ENCODE measurements around the gene SIDT2. TPM values are rescaled to one million over a fixed set of nuclear protein-coding genes. Genes with fewer than 3 reads are reported as not detected.

Gene SIDT2
- polyA plus RNA-seq, 1 donor from 2014 or later: 11.1 TPM

DNA sequence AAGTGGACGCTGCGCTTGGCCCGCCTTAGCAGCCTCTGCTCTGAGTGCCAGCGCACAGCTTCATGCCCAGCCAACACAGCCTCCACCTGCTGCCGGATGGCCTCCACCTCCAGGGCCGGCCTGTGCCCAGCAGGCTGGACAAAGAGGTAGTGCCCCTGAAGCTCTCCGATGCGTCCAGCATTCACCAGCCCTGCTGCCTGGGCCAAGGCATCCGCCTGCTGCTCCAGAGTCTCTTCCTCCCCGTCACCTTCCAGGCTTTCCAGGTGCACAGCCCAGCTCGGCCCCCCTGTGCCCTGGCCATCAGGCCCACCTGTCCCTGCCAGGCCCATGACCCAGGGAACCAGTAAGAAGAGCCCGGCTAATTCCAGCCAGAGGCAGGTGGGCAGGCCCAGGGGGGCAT lies 50.9 kb downstream of the SIDT2 start:
- Histone ChIP-seq H3K27ac (ENCODE audit: low read length) (no peak overlapping the region), H3K27me3 (ENCODE audit: insufficient read depth, low read depth, low read length) (no peaks in the 10 kb centered on the region), H3K9me3 (ENCODE audit: low read length) (no peaks in the 10 kb centered on the region), H3K4me3 (ENCODE audit: low read length) (no peak overlapping the region), H4K20me1 (ENCODE audit: insufficient read depth) (no peaks in the 10 kb centered on the region), H3F3A (ENCODE audit: insufficient read depth, low read length, poor library complexity, severe bottlenecking) (no peaks in the 10 kb centered on the region), H3K9ac (ENCODE audit: low read length) (no peak overlapping the region), H3K79me2 (replicated peaks; ENCODE audit: insufficient read depth, low read length) (peaks cover 37% of the 10 kb centered on the region), H3K4me2 (ENCODE audit: low read length) (no peak overlapping the region), H3K36me3 (ENCODE audit: insufficient read depth, low read length) (no peaks in the 10 kb centered on the region), H3K9me2 (ENCODE audit: insufficient read depth, low read length) (no peaks in the 10 kb centered on the region), H2AFZ (ENCODE audit: low read depth, low read length) (no peak overlapping the region)
- TF ChIP-seq POLR2AphosphoS5 (IDR thresholded peaks at IDR 0.05) (no peak), RAD21 (conservative IDR thresholded peaks at IDR 0.05) (no peak), MXI1 (conservative IDR thresholded peaks at IDR 0.05; ENCODE audit: poor library complexity, severe bottlenecking) (no peak), EZH2 (IDR thresholded peaks at IDR 0.05; ENCODE audit: borderline replicate concordance, insufficient read depth, low read length, poor library complexity, severe bottlenecking) (no peak), TAF1 (IDR thresholded peaks at IDR 0.05; ENCODE audit: low read depth) (no peak), SMC3 (conservative IDR thresholded peaks at IDR 0.05; ENCODE audit: poor library complexity) (no peak), CTCF (IDR thresholded peaks at IDR 0.05; ENCODE audit: poor library complexity, severe bottlenecking) (no peak)
- TF ChIP-seq, protein P1, sequence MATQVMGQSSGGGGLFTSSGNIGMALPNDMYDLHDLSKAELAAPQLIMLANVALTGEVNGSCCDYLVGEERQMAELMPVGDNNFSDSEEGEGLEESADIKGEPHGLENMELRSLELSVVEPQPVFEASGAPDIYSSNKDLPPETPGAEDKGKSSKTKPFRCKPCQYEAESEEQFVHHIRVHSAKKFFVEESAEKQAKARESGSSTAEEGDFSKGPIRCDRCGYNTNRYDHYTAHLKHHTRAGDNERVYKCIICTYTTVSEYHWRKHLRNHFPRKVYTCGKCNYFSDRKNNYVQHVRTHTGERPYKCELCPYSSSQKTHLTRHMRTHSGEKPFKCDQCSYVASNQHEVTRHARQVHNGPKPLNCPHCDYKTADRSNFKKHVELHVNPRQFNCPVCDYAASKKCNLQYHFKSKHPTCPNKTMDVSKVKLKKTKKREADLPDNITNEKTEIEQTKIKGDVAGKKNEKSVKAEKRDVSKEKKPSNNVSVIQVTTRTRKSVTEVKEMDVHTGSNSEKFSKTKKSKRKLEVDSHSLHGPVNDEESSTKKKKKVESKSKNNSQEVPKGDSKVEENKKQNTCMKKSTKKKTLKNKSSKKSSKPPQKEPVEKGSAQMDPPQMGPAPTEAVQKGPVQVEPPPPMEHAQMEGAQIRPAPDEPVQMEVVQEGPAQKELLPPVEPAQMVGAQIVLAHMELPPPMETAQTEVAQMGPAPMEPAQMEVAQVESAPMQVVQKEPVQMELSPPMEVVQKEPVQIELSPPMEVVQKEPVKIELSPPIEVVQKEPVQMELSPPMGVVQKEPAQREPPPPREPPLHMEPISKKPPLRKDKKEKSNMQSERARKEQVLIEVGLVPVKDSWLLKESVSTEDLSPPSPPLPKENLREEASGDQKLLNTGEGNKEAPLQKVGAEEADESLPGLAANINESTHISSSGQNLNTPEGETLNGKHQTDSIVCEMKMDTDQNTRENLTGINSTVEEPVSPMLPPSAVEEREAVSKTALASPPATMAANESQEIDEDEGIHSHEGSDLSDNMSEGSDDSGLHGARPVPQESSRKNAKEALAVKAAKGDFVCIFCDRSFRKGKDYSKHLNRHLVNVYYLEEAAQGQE (IDR thresholded peaks at IDR 0.05; ENCODE audit: borderline replicate concordance): no peak

- Histone ChIP-seq H3K4me3 (ENCODE audit: low read length) (peak overlapping the region; percentile 95), H3K27me3 (ENCODE audit: insufficient read depth, low read depth, low read length) (no peaks in the 10 kb centered on the region), H2AFZ (ENCODE audit: low read depth, low read length) (no peak overlapping the region), H3K4me2 (ENCODE audit: low read length) (no peak overlapping the region), H3K36me3 (ENCODE audit: insufficient read depth, low read length) (no peaks in the 10 kb centered on the region), H4K20me1 (ENCODE audit: insufficient read depth) (no peaks in the 10 kb centered on the region), H3F3A (ENCODE audit: insufficient read depth, low read length, poor library complexity, severe bottlenecking) (no peaks in the 10 kb centered on the region), H3K9me2 (ENCODE audit: insufficient read depth, low read length) (no peaks in the 10 kb centered on the region), H3K9ac (ENCODE audit: low read length) (no peak overlapping the region), H3K9me3 (ENCODE audit: low read length) (no peaks in the 10 kb centered on the region), H3K27ac (ENCODE audit: low read length) (no peak overlapping the region), H3K79me2 (replicated peaks; ENCODE audit: insufficient read depth, low read length) (peaks cover 42% of the 10 kb centered on the region)
- TF ChIP-seq SMC3 (conservative IDR thresholded peaks at IDR 0.05; ENCODE audit: poor library complexity) (no peak), TAF1 (IDR thresholded peaks at IDR 0.05; ENCODE audit: low read depth) (no peak), CTCF (IDR thresholded peaks at IDR 0.05; ENCODE audit: poor library complexity, severe bottlenecking) (no peak), EZH2 (IDR thresholded peaks at IDR 0.05; ENCODE audit: borderline replicate concordance, insufficient read depth, low read length, poor library complexity, severe bottlenecking) (no peak), POLR2AphosphoS5 (IDR thresholded peaks at IDR 0.05) (no peak), RAD21 (conservative IDR thresholded peaks at IDR 0.05) (no peak), MXI1 (conservative IDR thresholded peaks at IDR 0.05; ENCODE audit: poor library complexity, severe bottlenecking) (no peak), EP300 (conservative IDR thresholded peaks at IDR 0.05; ENCODE audit: poor library complexity, severe bottlenecking) (no peak)
- TF ChIP-seq, protein P1 (IDR thresholded peaks at IDR 0.05; ENCODE audit: borderline replicate concordance): no peak
Measured at GRCh38 chr11:117229931-117230285, 51.4 kb downstream of the SIDT2 start.

Measured in neural cell (in vitro differentiated cells).